GM21526 (cell line): ENCODE data around the gene RCAN3.
"Not testable (repeated sequence)": the region's sequence is repeated elsewhere in the genome, so short reads cannot be mapped to it uniquely, and the experiment has no call there.

ENCODE experiments used
- ATAC-seq: cut with Tn5 transposase; IDR thresholded peaks from one replicate; pipeline ENCODE4 v1.9.1; 2021; ENCODE audit warnings: moderate library complexity; ENCODE audit not compliant: unreplicated experiment, low FRiP score

The RCAN3 gene

DNA sequence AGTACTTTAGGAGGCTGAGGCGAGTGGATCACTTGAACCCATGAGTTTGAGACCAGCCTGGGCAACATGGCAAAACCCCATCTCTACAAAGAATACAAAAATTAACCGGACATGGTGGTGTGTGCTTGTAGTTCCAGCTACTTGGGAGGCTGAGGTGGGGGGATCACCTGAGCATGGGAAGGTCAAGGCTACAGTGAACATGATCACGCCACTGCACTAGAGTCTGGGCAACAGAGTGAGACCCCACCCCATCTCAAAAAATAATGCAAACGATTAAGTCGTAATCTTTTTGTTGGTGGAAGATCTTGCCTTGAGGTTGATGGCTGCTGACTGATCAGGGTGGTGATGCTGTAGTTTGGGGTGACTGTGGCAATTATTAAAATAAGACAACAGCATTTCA is 6.3 kb downstream of the RCAN3 start:
- ATAC-seq: no peak

DNA sequence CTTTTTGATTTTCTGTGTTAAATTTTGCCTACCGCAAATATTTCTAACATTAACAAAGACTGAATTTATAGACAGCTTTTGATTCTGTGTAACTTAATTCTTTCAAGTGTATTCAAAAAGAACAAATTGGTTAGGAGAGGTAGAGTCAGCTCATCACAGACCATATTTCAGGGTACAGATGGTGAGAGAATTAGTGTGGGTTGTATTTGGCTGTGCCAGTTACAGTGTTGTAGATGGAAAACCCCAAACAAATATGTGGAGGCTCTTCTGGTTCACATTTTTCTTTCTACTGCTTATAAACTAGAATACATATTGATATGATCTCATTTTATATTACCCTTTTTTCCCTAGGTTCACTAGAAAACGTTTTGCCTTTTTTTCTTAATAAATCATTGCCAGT is 11.1 kb downstream of the RCAN3 start:
- no peak for ATAC-seq

DNA sequence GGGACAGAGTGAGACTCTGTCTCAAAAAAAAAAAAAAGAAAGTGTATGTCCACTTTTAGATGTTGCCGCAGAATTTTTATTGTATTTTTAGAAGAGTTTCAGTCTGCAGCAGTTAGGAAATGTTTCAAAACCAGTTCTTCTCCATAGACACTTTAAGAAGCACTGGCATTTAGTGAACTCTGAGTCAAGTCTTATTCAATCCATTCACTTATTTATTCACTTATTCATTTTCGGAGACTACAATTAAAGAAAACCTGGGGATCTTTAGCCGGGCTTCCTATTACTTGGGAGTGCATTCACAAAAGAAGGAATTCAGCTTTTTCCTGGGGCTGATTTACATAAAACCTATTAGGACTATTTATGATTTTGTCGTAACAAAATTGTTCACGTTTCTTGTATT is 12.3 kb downstream of the RCAN3 start:
- no peak for ATAC-seq

DNA sequence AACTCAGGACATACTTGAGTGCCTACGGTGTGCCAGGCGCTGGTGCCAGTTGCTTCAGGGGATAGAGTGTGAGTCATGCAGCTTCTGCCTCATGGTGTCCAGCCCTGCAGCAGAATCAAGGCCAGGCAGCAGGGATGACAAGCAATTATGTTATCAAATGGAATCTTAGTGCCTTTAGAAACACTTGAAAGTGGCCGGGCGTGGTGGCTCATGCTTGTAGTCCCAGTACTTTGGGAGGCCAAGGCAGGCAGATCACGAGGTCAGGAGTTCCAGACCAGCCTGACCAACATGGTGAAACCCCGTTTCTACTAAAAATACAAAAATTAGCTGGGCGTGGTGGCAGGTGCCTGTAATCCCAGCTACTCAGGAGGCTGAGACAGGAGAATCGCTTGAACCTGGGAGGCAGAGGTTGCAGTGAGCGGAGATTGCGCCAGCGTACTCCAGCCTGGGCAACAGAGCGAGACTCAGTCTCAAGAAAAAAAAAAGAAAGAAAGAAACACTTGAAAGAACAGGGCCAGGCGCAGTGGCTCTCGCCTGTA is 13.1 kb downstream of the RCAN3 start:
- not testable (repeated sequence) for ATAC-seq

DNA sequence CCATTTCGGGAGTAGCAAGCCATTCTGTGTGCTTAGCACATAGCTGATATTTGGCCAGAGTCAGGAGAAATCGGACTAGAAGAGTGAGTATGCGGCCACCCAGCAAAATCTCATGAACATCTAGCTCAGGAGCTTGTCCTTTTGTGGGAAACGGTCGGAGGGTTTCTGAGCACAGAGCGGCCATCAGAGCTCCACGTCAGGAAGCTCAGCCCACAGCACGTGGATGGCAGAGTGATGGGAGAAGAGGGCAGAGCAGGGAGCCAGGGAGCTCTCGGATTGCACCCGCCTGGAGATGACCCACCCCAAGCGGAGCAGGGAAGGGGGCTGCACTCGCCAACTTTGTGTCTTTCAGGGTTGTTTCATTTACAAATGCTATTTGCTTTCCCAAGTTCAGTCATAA is 13.9 kb downstream of the RCAN3 start:
- ATAC-seq: no peak

DNA sequence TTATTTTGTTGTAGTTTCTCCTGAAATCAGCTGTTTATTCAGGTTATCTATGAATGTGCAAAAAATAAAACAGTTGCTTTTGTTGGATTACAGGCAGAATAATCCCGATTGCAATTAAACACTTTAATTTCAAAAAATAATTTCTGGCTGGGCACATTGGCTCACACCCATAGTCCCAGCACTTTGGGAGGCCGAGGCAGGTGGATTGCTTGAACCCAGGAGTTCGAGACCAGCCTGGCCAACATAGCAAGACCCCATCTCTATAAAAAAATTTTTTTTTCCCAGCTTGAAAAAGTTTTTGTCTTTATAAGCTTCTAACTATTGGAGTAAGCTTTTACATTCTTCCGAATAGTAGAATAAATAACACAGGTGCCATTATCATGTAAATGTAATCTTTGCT is 15.3 kb downstream of the RCAN3 start:
- ATAC-seq: no peak

DNA sequence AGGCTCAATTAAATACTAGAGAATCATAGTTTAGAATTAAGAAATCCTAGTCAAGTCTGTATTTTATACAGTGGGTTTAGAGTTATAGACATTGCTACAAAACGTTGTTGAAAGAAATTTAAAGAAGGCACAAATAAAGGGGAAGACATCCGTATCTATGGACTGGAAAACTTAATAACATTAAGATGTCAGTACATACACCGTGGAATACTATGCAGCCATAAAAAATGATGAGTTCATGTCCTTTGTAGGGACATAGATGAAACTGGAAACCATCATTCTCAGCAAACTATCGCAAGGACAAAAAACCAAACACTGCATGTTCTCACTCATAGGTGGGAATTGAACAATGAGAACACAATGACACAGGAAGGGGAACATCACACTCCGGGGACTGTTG is 17.6 kb downstream of the RCAN3 start:
- ATAC-seq: not testable (repeated sequence)

DNA sequence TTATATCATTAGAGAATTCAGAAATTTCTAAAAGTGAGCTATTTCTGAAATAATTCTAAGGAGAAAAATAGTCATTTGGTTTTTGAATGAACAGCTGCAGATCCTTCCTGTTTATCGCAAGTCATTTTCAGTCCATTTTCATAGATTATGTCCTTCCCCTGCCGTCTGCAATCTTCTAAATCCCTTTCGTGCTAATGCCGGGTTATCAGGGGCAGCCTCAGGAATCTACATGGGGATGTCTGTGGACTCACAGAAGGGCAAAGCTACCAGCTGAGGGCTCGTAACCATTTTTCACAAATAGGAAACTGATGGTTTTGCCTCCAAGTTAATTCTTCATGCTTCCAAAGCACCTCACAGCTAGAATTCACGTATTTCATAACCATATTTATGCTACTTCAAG is 23.0 kb downstream of the RCAN3 start:
- ATAC-seq: no peak

DNA sequence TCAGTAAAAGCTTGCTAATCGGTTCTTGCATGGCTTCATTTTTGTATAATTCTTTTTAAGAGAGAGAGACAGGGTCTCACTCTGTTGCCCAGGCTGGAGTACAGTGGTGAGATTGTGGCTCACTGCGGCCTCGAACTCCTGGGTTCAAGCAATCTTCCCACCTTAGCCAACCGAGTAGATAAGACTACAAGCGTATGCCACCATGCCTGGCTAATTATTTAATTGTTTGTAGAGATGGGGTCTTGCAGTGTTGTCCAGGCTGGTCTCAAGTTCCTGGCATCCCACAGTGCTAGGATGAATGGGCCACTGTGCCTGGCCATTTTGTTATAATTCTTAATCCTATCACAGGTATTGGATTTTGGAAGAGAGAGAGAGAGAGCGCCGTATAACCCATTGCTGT is 23.4 kb downstream of the RCAN3 start:
- ATAC-seq: no peak

DNA sequence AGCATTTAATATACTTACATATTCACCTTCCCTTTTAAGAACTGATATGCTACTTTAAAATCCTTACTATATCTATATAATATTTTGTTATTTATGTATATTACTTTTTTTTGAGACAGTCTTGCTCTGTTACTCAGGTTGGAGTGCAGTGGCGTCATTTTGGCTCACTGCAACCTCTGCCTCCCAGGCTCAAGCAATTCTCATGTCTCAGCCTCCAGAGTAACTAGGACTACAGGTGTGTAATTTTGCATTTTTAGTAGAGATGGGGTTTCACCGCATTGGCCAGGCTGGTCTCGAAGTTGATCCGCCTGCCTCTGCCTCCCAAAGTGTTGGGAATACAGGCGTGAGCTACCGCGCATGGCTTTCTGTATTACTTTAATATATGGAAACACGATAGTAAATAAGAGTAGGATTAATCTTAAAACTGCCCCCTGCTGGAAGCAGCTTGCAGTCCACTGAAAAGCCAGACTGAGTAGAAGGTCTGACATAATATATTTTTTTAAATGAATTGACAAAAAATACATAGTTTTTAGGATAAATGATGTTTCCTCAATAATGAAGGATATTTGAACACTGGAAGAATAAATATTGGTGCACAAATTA is 24.4 kb downstream of the RCAN3 start:
- no peak for ATAC-seq

DNA sequence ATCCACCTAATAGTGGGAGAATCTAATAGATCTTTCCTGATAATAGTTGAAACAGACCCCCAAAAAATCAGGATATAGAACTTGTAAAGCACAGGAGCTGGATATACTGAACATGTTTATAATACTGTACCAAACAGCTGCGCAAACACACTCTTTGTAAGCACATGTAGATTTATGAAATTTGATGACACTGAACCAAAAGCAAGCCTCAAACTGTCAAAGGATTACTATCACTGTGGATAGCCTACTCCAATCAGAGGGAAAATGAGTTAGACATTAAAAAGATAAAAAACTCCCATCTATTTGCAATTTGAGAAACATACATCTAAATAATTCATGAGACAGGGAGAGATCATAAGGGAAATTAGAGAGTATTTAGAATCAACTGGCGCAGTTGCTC is 26.1 kb downstream of the RCAN3 start:
- no peak for ATAC-seq

DNA sequence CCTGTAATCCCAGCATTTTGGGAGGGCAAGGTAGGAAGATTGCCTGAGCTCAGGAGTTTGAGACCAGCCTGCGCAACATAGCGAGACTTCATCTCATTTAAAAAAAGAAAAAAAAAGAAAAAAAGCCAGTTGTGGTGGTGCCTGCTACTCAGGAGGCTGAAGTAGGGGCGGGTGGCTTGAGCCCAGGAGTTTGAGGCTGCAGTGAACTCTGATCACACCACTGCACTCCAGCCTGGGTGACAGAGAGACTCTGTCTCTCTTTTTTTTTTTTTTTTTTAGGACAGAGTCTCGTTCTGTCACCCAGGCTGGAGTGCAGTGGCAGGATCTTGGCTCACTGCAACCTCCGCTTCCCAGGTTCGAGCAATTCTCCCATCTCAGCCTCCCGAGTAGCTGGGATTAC is 26.7 kb downstream of the RCAN3 start:
- not testable (repeated sequence) for ATAC-seq

DNA sequence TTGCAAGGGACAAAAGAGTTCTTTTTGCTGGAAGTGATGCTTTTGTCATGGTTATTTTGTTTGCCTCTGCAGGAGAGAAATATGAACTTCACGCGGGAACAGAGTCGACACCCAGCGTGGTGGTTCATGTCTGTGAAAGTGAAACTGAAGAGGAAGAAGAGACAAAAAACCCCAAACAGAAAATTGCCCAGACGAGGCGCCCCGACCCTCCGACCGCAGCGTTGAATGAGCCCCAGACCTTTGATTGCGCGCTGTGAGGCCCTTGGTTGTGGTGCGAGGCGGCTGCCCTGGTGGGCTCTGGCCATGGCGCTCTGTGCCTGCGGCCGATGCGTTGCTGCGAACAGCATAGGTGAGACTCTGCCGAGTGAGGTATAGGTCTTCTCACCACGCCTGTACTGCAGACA is 32.4 kb downstream of the RCAN3 start:
- no peak for ATAC-seq

DNA sequence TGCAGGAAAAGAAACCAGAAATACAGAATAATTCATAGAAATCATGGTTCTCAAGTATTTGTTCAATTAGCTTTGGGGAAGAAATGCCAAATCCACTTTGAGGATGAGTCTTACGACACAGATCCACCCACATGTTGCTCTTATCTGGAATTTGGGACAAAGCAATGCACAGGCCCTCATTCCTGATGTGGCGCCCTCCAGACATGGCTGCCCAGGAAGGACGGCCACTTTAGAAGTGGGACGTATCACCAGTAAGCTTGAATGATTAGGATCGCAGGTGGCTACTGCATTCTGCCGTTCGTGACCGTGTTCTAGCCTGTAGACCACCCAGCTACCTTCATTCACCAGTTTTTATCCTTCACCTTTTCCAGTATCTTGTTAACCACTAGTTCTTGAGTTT is 33.1 kb downstream of the RCAN3 start:
- ATAC-seq: no peak

DNA sequence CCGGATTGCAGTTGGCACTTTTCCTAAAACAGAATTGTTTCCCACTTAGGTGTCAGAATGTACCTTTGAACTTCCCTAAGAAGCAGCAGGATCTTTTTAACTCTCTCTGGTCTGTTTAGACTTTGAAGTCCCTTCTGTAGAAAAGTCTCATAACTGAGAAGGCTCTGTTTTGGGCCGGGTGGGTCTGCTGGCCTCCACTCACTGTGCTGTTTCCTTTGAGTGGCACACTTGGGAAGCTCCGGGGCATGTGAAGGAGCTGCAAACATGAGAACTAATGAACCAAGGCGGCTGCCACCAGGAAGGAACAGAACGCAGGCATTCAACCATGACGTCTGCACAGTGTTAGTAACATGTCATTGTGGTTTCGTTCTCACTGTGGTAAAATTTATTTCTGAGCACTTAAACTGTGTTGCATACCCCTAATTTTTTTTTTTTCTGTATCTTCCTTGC is 33.8 kb downstream of the RCAN3 start:
- ATAC-seq: peak; percentile 45

DNA sequence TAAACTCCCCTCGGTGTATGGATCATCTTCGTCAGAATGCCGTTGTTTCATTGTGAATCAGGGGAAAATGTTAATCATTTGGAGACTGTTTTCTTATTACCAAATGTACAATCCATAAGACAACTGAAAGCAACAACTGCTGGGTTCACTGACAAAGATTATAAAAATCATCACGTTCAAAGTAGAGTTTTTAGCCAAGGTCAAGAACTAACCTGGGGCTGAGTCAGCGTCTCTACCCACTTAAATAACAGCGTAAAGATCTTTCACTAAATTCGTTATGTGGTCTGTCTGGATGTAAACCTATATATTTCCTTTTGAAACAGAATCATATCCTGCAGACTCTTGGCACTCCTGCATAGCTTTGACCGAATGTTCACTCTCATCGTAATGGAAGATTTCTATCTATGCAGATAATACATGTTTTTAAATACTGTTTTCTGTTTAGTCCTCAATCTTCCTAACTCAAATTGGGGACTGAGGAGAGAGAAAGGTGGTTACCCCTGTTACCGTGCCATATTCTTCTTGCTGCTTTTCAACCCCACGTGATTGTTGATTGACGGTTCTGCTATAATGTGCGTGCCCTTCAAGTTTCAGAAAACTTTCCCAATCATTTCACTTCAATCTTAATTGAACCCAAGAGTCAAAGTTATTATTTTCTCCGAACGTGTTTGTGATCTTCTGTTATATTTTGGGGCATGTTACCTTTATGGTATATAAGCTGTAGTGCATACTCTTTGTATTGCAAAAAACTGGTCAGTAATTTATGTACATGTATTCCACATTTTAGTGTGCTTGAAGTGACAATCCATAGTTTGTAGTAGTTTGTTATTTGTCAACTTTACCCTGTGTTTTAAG is 37.6 kb downstream of the RCAN3 start:
- no peak for ATAC-seq

DNA sequence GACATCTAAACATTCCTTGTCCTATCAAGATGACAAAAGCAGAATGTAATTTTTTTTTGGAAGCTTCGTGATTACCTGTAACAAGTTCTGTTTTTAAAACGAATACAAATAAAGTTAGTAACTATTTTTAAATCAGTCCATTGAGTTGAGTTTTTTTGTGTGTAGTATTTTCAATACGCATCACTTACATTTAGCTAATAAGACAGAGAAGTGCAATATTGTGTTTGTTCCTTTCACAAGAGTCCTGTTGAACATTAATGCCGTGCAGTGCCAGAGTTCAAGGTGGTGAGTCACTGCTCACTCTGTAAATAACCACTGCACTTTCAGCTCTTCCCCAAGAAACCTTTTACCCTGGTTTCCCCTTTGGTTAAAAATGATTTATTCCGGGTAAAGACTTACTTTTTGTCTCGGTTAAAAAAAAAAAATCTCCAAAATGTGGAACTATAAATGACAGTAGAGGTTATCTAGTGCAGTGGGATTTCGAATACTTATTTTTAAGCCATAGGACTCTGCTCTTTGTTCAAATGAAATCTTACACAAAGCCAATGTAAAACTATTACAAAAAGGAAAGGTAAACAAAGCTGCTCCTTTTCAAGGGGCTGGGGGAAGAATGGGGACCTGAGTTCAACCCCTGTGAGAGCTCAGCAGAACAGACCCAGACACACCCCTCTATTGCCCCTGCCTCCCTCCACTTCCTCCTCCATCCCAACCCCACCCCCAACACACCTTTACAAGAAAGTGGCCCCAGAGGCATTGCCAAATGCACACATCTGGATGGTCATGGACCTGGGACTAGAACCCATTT is 38.5 kb downstream of the RCAN3 start:
- ATAC-seq: no peak

DNA sequence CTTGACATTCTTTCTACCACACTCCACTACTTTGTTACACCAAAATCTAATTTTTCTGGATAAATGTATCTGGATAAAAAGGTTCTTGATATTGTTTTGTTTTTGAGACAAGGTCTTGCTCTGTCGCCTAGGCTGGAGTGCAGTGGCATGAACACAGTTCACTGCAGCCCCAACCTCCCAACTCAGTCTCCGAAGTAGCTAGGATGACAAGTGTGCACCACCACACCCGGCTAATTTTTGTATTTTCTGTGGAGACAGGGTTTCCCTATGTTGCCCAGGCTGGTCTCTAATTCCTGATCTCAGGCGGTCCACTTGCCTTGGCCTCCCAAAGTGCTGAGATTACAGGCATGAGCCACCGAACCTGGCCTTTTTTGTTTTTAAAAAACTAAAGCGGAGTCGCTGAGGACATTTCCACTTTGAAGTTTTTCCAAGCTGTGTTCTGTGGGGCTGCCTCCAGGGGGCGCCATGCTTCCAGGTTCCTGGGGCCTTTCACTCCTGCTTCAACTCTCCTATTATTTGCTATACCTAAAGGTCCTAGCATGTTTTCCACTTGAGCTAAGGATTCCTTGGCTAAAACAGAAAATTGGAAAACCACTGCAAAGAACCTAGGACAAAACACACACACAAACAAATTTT is 39.2 kb downstream of the RCAN3 start:
- no peak for ATAC-seq

DNA sequence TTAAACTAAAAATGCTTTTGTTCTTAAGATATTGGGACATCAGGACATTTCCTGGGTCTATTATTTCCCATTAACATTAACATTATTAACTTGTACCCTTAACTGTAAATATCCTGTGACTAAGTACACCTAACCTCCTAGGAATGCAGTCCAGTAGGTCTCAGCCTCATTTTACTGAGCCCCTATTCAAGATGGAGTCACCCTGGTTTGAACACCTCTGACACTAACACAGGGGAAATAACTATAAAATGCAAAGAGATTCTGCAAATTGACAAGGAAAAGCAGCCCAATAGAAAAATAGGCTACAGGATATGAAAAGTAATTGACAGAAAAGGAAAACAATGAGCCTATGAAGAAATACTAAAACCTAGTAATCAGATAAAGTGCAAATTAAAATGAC is 41.6 kb downstream of the RCAN3 start:
- no peak for ATAC-seq

DNA sequence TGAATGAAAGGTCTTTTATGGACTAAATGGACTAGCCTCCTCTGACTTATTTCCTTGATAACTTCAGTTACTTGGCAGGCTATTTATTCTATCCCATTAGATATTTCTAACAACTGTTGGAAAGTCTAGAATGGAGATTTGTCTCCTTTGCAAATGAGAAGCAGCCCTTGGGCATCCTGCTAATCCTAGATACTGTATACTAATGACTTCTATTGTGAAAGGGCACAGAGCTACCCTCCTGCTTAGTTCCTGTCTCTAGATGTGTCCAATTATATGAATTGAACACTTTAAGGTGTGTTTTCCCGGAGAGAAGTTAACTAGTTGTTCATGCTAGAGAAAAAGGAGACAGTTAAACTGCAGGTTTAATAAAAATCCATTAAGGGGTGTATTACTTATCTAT is 43.0 kb downstream of the RCAN3 start:
- no peak for ATAC-seq

DNA sequence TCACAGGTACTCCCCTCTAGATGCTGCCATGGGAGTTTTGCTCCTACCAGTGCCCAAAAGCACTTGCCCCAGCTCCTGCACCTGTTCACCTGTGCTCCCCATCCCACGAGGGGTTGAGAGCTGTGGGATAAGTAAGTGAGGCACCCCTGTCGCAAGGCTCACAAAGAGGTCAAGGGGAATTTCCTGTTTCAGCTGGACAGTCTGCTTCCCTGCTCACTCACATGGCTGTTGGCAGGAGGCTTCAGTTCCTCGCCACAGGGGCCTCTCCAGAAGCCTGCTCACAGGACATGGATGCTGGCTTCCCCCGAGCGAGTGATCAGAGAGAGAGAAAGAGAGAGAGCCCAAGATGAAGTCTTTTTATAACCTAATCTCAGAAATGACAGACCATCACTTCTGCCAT is 44.6 kb downstream of the RCAN3 start:
- ATAC-seq: no peak
